ENCODE results near the gene NUBPL.
"Not testable (repeated sequence)": the region's sequence is repeated elsewhere in the genome, so short reads cannot be mapped to it uniquely, and the experiment has no call there.

The NUBPL gene

GRCh38 chr14:31792726-31793125 lies 231.5 kb downstream of the NUBPL start:
- DNase-seq (ENCODE audit: extremely low read depth in 1 of 2, low read depth in 1 of 2): no peak

- not testable (repeated sequence) for DNase-seq (ENCODE audit: extremely low read depth in 1 of 2, low read depth in 1 of 2)
These were observed 236.7 kb downstream of the NUBPL start for GRCh38 chr14:31797946-31798345.

GRCh38 chr14:31802838-31803237 lies 241.6 kb downstream of the NUBPL start:
- DNase-seq (ENCODE audit: extremely low read depth in 1 of 2, low read depth in 1 of 2): no peak

- no peak for DNase-seq (ENCODE audit: extremely low read depth in 1 of 2, low read depth in 1 of 2)
These were observed 245.0 kb downstream of the NUBPL start for GRCh38 chr14:31806249-31806648.

GRCh38 chr14:31811693-31812628 lies 250.8 kb downstream of the NUBPL start:
- not testable (repeated sequence) for DNase-seq (ENCODE audit: extremely low read depth in 1 of 2, low read depth in 1 of 2)

GRCh38 chr14:31813724-31814490 lies 252.7 kb downstream of the NUBPL start:
- DNase-seq (ENCODE audit: extremely low read depth in 1 of 2, low read depth in 1 of 2): not testable (repeated sequence)

- no peak for DNase-seq (ENCODE audit: extremely low read depth in 1 of 2, low read depth in 1 of 2)
These were observed 258.1 kb downstream of the NUBPL start for GRCh38 chr14:31819281-31819680.

- DNase-seq (ENCODE audit: extremely low read depth in 1 of 2, low read depth in 1 of 2): no peak
These were observed 264.3 kb downstream of the NUBPL start for GRCh38 chr14:31825459-31825858.

GRCh38 chr14:31827325-31827724 lies 266.1 kb downstream of the NUBPL start:
- no peak for DNase-seq (ENCODE audit: extremely low read depth in 1 of 2, low read depth in 1 of 2)

GRCh38 chr14:31828946-31829868 lies 268.0 kb downstream of the NUBPL start:
- DNase-seq (ENCODE audit: extremely low read depth in 1 of 2, low read depth in 1 of 2): no peak

GRCh38 chr14:31834616-31835015 lies 273.4 kb downstream of the NUBPL start:
- no peak for DNase-seq (ENCODE audit: extremely low read depth in 1 of 2, low read depth in 1 of 2)

GRCh38 chr14:31835049-31835448 lies 273.8 kb downstream of the NUBPL start:
- DNase-seq (ENCODE audit: extremely low read depth in 1 of 2, low read depth in 1 of 2): no peak

GRCh38 chr14:31837031-31837430 lies 275.8 kb downstream of the NUBPL start:
- no peak for DNase-seq (ENCODE audit: extremely low read depth in 1 of 2, low read depth in 1 of 2)

- no peak for DNase-seq (ENCODE audit: extremely low read depth in 1 of 2, low read depth in 1 of 2)
These were observed 281.7 kb downstream of the NUBPL start for GRCh38 chr14:31842899-31843298.

- no peak for DNase-seq (ENCODE audit: extremely low read depth in 1 of 2, low read depth in 1 of 2)
These were observed 282.3 kb downstream of the NUBPL start for GRCh38 chr14:31843361-31844091.

- DNase-seq (ENCODE audit: extremely low read depth in 1 of 2, low read depth in 1 of 2): no peak
These were observed 293.4 kb downstream of the NUBPL start for GRCh38 chr14:31854508-31855075.

- no peak for DNase-seq (ENCODE audit: extremely low read depth in 1 of 2, low read depth in 1 of 2)
These were observed 294.1 kb downstream of the NUBPL start for GRCh38 chr14:31855262-31855661.

GRCh38 chr14:31856003-31856402 lies 294.8 kb downstream of the NUBPL start:
- DNase-seq (ENCODE audit: extremely low read depth in 1 of 2, low read depth in 1 of 2): not testable (repeated sequence)

- DNase-seq (ENCODE audit: extremely low read depth in 1 of 2, low read depth in 1 of 2): no peak
These were observed 297.7 kb downstream of the NUBPL start for GRCh38 chr14:31858868-31859267.
